Measurements from ENCODE around the gene MFSD6L. TPM values are rescaled to one million over a fixed set of nuclear protein-coding genes. Genes with fewer than 3 reads are reported as not detected.

MFSD6L gene
- polyA plus RNA-seq, 1 experiment, result not detected

GRCh38 chr17:8836821-8837562 is 37.8 kb upstream of the MFSD6L start:
- Histone ChIP-seq H3K27ac (ENCODE audit: low read depth, low read length) (no peak overlapping the region), H3K9me3 (ENCODE audit: control insufficient read depth, insufficient read depth, low read length) (peaks cover 6% of the 10 kb centered on the region; the same call in 1 of the 2 replicates), H3K27me3 (ENCODE audit: control insufficient read depth, insufficient read depth, low read length) (no peaks in the 10 kb centered on the region), H3K4me3 (ENCODE audit: low read depth, low read length) (no peak overlapping the region)
- DNase-seq (ENCODE audit: low read depth, low spot score), result no peak
- ChIA-PET POLR2A (interaction anchor here (0.5 kb wide), 1 partner anchor 78 kb away, joined by 3 read pairs; no protein-coding TSS in a partner anchor), CTCF (no interaction called here)
- no peak for TF ChIP-seq CTCF (IDR thresholded peaks at IDR 0.05; ENCODE audit: low read depth, low read length)

- peaks cover 6% of the 10 kb centered on the region; the same call in 1 of the 2 replicates for H3K9me3 ChIP-seq (ENCODE audit: control insufficient read depth, insufficient read depth, low read length)
- CTCF ChIA-PET, result no interaction called here
- H3K4me3 ChIP-seq (ENCODE audit: low read depth, low read length), result no peak overlapping the region
- POLR2A ChIA-PET, result no interaction called here
- DNase-seq (ENCODE audit: low read depth, low spot score), result no peak
- H3K27ac ChIP-seq (ENCODE audit: low read depth, low read length), result no peak overlapping the region
- no peak for TF ChIP-seq CTCF (IDR thresholded peaks at IDR 0.05; ENCODE audit: low read depth, low read length)
- H3K27me3 ChIP-seq (ENCODE audit: control insufficient read depth, insufficient read depth, low read length), result no peaks in the 10 kb centered on the region
These were observed 36.6 kb upstream of the MFSD6L start for GRCh38 chr17:8835631-8836364.

GRCh38 chr17:8835106-8835505 is 35.9 kb upstream of the MFSD6L start:
- DNase-seq (ENCODE audit: low read depth, low spot score), result no peak
- POLR2A ChIA-PET, result no interaction called here
- CTCF ChIA-PET, result no interaction called here

DNA sequence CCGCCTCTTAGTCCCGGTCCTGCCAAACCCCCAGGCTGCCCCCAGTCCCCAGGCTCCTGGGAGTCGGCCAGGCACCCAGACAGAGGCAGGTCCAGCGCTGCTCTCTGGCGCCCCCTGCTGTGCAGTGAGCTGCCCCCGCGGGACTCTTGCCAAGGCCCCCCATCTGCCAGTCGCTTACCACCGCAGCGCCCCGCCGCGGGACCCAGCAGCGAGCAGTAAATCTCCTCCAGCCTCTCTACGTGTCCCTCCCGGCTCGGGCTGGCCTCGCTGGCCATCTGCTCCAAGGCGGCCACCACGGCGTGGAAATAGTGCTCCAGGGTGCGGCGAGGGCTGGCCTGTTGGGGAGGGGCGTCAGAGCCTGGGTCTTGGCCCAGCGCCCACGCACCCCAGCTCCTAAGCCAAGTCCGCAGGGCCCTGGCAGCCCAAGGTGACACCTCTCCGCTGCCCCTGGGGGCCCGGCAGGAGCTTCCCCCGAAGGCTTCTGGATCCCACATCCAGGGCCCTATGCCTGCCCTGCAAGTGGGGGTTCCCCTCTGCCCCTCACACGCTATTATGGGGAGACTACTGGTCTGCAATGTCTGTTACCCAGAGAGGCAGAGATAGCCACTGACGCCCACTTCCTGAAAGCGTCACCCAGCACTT is 33.7 kb upstream of the MFSD6L start:
- POLR2A ChIA-PET, result no interaction called here
- Histone ChIP-seq H3K9me3 (ENCODE audit: control insufficient read depth, insufficient read depth, low read length) (peaks cover 13% of the 10 kb centered on the region; the same call in 1 of the 2 replicates), H3K4me3 (ENCODE audit: low read depth, low read length) (no peak overlapping the region), H3K27me3 (ENCODE audit: control insufficient read depth, insufficient read depth, low read length) (no peaks in the 10 kb centered on the region), H3K27ac (ENCODE audit: low read depth, low read length) (no peak overlapping the region)
- CTCF ChIA-PET, result interaction anchor here (1.1 to 1.3 kb wide), 2 partner anchors 10 to 12 kb away, joined by 3 read pairs; no protein-coding TSS in a partner anchor
- no peak for DNase-seq (ENCODE audit: low read depth, low spot score)
- TF ChIP-seq CTCF (IDR thresholded peaks at IDR 0.05; ENCODE audit: low read depth, low read length), result peak; percentile 21

More at GRCh38 chr17:8835106-8835505, 35.9 kb upstream of the MFSD6L start:
- TF ChIP-seq CTCF (IDR thresholded peaks at IDR 0.05; ENCODE audit: low read depth, low read length), result no peak
- peaks cover 6% of the 10 kb centered on the region; the same call in 1 of the 2 replicates for H3K9me3 ChIP-seq (ENCODE audit: control insufficient read depth, insufficient read depth, low read length)
- no peak overlapping the region for H3K27ac ChIP-seq (ENCODE audit: low read depth, low read length)
- H3K4me3 ChIP-seq (ENCODE audit: low read depth, low read length), result no peak overlapping the region
- no peaks in the 10 kb centered on the region for H3K27me3 ChIP-seq (ENCODE audit: control insufficient read depth, insufficient read depth, low read length)

Measured in AG04450 (cell line).